ENCODE measurements around the gene RNF144A.

- TF ChIP-seq CTCF (IDR thresholded peaks at IDR 0.05) (no peak), ZFX (IDR thresholded peaks at IDR 0.05; ENCODE audit: borderline replicate concordance) (no peak)
Observed at GRCh38 chr2:6929196-6929819, 12.1 kb downstream of the RNF144A start.
